DMS53 treated with DMSO at 0.1 percent for 48 hours (cell line): ENCODE data around the gene ZNF862.
"Not testable (repeated sequence)": the region's sequence is repeated elsewhere in the genome, so short reads cannot be mapped to it uniquely, and the experiment has no call there.

Source experiments
- DNase-seq: peaks from one replicate; lab custom pipeline; 2025; ENCODE audit not compliant: unreplicated experiment; lab: John Stamatoyannopoulos, UW

Gene ZNF862

GRCh38 chr7:149824301-149824741, 13.9 kb upstream of the ZNF862 start:
- no peak for DNase-seq

GRCh38 chr7:149824748-149825566, 13.2 kb upstream of the ZNF862 start:
- no peak for DNase-seq

GRCh38 chr7:149825567-149826343, 12.4 kb upstream of the ZNF862 start:
- no peak for DNase-seq

GRCh38 chr7:149826344-149827088, 11.7 kb upstream of the ZNF862 start:
- DNase-seq = no peak

GRCh38 chr7:149827089-149827981, 10.8 kb upstream of the ZNF862 start:
- no peak for DNase-seq

- DNase-seq = no peak
Observed at GRCh38 chr7:149828357-149829309, 9.5 kb upstream of the ZNF862 start.

- not testable (repeated sequence) for DNase-seq
Observed at GRCh38 chr7:149830527-149830926, 7.6 kb upstream of the ZNF862 start.

DNA sequence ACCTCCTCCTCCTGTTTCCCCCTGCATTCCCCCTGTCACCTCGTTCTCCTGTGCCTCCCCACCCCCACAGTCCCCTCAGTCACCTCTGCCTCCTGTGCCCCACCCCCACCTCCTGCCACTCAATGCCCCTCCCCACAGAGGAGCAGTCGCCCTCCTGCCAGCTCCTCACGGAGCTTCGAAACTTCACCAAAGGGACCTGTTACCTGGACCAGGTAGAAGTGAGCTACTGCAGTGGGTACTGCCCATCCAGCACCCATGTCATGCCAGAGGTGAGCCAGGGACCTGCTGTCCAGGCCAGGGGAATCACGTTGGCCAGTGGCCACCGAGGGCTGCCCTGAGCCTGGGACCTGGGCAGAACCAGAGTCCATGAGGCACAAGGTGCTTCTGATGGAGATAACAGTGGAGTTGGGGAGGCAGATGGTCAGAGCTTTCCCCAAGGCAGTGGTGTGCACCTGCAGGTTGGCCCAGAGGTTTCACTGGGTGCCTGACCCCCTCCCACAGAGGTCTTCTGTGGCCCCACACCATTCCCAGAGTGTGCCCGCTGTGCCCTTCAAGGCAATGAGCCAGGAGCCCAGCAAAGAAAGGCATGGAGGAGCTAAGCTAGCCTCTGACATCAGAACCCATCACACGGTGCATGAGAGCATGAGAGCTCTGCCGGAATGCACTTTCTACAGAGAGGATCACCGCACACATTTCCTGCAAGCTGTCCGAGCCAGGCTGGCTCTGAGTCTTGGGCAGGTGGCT, 7.0 kb upstream of the ZNF862 start:
- no peak for DNase-seq

DNA sequence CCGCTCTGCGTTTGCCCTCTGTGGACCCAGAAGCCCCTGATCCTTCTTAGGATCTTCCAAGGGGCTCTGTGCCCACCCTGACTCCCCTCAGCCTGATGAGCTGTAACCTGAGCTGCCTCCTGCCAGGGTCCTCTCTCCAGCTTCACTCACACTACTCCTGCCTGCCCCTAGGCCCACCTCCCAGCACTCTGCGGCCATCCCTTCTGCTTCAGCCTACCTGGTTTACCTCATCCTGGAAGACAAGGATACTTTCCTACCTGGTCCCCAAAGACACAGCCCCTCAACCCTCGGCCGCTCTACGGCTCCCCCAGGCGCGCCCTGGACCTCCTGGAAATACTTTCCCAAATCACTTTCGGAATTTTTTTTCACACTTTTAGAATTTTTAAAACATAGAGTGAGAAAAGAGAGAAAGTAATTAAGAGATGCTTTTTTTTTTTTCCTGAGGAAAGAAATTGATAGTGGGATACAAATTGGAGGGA, 6.4 kb upstream of the ZNF862 start:
- DNase-seq = no peak

- no peak for DNase-seq
Observed at GRCh38 chr7:149832332-149833041, 5.7 kb upstream of the ZNF862 start.

DNA sequence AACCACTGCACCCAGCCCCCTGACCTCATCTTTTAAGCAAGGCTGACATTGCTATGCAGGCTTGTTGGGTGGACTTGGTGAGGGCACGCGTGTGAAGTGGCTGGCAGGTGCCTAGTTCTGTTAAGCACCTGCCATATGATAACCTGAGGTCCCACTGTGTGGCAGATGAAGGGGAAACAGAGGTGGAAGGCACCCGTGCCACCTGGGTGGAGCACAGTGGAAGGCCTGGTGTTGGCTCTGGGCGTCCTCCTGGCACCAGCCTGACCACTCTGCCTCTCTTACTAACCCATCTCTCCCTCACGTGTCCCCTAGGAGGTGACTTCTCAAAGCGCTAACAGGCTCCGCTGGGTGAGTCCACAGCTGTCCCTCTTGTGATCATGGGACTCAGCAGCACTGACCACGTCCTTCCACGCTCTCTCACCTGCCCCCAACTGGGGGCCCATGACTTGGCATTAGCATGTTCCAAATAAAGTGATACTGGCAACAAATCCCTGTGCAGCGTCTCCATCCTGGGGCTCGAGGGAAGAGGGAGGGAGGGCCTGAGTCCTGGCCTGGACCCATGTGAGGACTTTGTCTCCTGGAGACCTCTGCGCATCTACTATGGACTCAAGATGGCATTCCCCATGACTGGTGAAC, 4.6 kb upstream of the ZNF862 start:
- DNase-seq = no peak

DNA sequence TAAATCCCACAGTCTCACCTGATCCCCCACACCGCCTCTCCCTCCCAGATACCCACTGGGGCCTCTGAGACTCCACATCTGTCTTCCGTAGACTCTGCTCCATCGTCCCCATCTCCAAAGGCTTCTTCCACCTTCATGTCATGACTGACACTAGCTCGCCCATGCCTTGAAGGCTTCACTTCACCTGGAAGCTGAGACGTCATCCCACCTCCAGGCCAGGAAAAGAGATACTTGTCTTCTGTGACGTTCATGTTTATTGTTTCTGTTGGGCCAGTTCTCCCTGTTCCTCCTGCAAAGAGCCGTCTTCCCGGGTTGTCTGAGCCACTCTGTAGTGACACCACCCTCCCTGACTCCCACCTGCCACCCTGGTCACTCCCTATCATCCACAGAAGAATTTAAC, 3.6 kb upstream of the ZNF862 start:
- no peak for DNase-seq

GRCh38 chr7:149836434-149836833, 1.7 kb upstream of the ZNF862 start:
- DNase-seq = no peak

DNA sequence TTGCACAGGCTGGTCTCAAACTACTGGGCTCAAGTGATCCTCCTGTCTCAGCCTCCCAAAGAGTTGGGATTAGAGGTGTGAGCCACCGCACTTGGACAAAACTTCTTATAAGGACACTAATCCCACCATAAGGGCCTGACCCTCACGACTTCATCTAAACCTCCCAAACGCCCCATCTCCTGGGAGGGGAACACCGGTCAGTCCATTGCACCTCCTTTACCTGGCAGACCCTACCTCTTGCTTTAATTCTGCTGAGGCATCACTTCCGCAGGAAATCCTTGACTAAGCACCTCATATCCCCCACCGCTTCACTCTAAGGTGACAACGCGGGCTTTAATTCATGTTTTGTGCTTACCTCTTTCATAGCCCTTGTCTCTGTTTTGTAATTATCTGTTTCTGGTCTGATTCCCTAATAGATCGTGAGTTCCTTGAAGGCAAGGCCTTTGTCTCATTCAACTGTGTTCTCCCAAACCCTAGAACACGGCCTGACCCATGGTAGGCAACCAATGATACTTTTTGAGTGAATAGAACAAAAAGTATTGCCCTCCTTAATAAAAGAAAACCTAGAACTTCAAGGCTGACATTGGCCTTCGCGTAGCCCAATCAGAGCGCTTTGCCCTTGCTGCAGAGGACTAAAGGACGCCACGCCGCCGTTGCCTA, 481 bp upstream of the ZNF862 start:
- DNase-seq = no peak

DNA sequence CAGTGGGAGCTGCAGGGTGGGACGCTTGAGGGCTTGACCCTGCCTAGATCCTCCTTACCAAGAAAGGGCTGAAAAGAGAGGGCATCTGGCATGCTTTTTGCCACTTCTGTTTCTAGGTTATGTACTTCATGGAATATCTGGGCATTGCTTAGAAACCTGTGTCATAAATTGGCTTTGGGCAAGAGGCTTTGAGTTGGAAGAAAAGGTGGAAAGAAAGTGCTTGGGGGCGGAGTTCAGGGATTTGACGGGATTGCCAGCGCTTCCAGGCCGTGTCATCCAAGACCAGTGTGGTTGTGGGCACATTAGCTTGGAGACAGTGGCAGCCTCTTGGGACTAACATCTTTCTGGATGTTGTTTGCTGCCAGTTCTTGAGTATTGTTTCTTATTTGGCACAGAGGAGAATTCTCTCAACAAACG, 825 bp downstream of the ZNF862 start:
- DNase-seq = no peak

- DNase-seq = no peak
Observed at GRCh38 chr7:149839933-149840332, 1.8 kb downstream of the ZNF862 start.

DNA sequence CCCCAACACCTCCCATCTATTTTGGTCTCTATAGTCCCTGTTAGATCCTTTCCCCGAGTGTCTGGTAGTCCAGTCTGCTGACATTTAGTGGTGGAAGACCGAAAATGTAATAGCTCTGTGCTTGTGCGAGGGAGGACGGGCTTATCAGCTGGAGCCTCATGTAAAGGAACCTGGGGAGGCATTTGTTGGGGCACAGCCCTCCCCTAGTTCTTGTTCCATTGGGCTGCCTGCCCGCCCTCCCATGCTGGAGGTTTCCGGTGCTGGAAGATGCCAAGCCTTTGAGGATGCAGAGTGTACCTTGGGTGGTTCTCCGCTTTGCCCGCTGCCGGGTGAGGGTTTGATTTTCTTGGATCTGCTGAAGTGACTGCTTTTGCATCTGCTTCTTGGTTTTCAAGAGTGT, 5.4 kb downstream of the ZNF862 start:
- DNase-seq = no peak
